Retinal pigment epithelial cell (primary cell): ENCODE results near the gene ROS1.
"Not testable (repeated sequence)": the region's sequence is repeated elsewhere in the genome, so short reads cannot be mapped to it uniquely, and the experiment has no call there.

ENCODE experiments used
- DNase-seq: peaks from one replicate; pipeline ENCODE4 v3.0.0-alpha.2; 2010; ENCODE audit warnings: low read depth
- H3K4me3 ChIP-seq: 2 replicates; pipeline ENCODE4 v1.5.1; 2011; ENCODE audit warnings: mild to moderate bottlenecking, low read length, control low read depth, moderate library complexity
- CTCF ChIP-seq: conservative IDR thresholded peaks from 2 replicates; pipeline ENCODE4 v1.5.1; 2011; ENCODE audit warnings: low read depth, low read length, control low read depth, inconsistent platforms

Gene ROS1

GRCh38 chr6:117425431-117426153 is at the start of gene ROS1:
Gene ROS1, minus strand, starts transcription at chr6:117425942. Its CDS starts 286 bp downstream, at chr6:117425656.
- TF ChIP-seq CTCF, result no peak
- no peak for DNase-seq
- H3K4me3 ChIP-seq, result no peak within 1 kb of the TSS

GRCh38 chr6:117473401-117473800 is 47.7 kb upstream of the ROS1 start:
- H3K4me3 ChIP-seq, result no peak overlapping the region
- no peak for DNase-seq
- no peak for TF ChIP-seq CTCF

- no peak for TF ChIP-seq CTCF
- no peak for DNase-seq
Measured at GRCh38 chr6:117472667-117473066, 46.9 kb upstream of the ROS1 start.

GRCh38 chr6:117469791-117470190 is 44.0 kb upstream of the ROS1 start:
- H3K4me3 ChIP-seq, result no peak overlapping the region
- TF ChIP-seq CTCF, result no peak
- DNase-seq, result no peak

More at GRCh38 chr6:117472667-117473066, 46.9 kb upstream of the ROS1 start:
- H3K4me3 ChIP-seq, result no peak overlapping the region

GRCh38 chr6:117469356-117469755 is 43.6 kb upstream of the ROS1 start:
- DNase-seq, result no peak
- TF ChIP-seq CTCF, result no peak
- no peak overlapping the region for H3K4me3 ChIP-seq

GRCh38 chr6:117468527-117468926 is 42.8 kb upstream of the ROS1 start:
- not testable (repeated sequence) for DNase-seq, H3K4me3 ChIP-seq

- H3K4me3 ChIP-seq, result no peak overlapping the region
- no peak for TF ChIP-seq CTCF
- no peak for DNase-seq
Measured at GRCh38 chr6:117467876-117468275, 42.1 kb upstream of the ROS1 start.
